Fibroblast of skin of left quadriceps (primary cell): ENCODE results near the gene TMEM61.
A peak's percentile ranks its signal among the peaks of the same experiment; 100 is the strongest.
"Not testable (repeated sequence)": the region's sequence is repeated elsewhere in the genome, so short reads cannot be mapped to it uniquely, and the experiment has no call there.

Source experiments
- DNase-seq, 2 experiments: peaks; one replicate each; pipeline ENCODE4 v3.0.0-alpha.2; 2013; ENCODE audit warnings: low read depth in 2 of 2

The TMEM61 gene

DNA sequence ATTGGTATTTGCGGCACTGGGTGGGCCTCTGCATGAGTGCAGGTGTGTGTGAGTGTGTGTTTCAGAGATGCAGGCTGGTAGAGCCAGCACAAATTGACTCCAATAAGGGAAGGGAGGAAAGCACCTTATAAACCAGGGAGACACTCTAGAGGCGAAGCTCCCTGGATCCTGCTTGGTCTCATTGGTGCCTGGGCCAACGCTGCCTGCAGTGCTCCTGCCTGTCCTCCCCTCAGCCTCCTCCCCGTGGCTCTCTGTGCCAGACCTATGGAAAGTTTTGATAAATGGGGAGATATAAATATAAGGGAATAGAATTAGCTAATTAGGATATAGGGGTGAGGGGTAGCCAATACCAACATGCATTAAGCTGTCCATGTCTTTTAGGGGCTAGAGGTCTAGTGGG is 20.9 kb downstream of the TMEM61 start:
- DNase-seq: no peak

GRCh38 chr1:55002686-55003085 is 22.3 kb downstream of the TMEM61 start:
- DNase-seq: no peak

- DNase-seq: no peak
These were observed 25.1 kb downstream of the TMEM61 start for GRCh38 chr1:55005351-55006140.

- DNase-seq: no peak
These were observed 26.5 kb downstream of the TMEM61 start for GRCh38 chr1:55006931-55007330.

GRCh38 chr1:55007625-55008024 is 27.2 kb downstream of the TMEM61 start:
- DNase-seq: peak; percentile 26 to 33

DNA sequence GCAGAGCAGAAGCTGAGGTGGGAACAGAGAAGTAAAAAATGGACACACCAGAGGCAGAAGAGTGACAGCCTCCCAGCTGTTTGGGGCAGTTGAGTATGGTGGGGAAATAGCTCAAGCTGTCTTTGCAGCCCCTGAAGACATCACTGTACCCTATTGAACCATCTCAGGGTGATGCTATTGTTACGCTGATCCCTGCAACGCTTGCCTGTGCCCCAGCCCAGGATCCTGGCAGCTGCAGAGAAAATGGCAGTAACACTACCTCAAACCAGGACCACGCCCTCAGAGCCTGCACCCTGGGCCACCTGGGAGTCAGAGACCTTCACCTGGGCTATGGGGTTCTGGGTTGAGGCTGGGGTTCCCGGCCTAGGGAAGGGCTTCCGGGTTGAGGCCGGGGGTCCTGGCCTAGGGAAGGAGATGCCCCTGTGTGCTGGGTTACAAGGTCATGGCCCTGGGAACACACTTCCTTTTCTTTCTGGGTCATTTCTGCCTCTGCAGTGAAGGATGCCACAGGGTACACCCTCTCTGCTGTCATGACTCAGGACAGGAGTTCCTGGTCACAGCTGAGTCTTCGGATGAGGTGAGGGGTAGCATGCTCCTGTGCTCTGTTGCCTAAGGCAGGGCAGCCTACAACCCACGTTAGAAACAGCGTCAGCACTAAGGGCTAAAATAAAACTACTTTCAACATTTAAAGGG is 29.9 kb downstream of the TMEM61 start:
- no peak for DNase-seq

DNA sequence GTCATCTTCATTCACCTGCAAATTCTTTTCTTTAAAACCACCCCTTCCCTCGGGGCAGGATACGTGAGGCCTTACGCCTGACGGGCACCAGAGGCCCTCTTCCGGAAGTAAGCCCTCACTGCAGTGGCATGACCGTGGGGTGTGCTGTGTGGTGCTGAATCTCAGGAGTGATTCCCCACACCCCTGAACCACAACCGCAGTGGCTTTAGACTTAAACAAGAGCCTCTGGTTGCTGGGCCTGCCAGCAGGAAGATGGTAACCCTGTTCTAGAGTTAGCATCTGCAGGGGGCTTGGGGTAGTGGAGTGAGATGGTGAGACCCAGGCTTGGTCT is 30.4 kb downstream of the TMEM61 start:
- DNase-seq: no peak

DNA sequence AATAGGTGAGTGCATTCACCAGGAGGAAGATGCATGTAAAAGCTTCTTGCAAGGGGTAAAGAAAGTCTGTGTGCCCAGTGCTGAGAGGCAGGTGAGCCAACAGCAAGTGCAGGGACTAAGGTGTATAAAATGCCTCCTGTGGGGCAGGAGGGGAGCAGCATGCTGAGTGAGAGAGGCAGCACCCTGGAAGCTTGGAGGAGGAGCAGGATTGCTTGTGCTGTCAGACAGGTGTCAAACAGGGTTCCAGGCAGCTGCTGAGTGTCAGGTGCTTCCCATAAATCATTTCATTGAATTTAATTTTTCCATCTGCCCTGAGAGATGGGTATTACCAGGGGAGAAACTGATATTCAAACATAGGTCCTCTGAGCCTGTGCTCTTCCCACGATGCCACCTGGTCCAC is 32.2 kb downstream of the TMEM61 start:
- DNase-seq: no peak

DNA sequence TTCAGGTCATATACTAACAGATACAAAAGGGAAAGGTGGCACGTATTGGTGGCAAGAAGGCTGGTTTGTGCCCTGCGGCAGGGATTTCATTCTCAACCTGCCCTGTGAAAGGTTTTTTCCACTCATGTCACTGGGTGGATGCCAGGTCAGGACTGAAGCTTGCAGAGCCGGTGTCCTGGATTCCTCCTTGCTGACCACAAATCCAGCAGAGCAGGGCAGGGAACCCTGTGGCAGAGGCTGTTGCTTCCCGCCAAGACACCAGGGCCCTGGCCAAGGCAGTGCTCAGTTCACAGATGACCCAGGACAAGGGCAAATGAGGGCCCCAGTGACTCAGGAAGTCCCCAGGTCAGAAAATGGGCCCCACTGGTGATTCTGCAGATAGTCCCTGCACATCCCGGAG is 34.7 kb downstream of the TMEM61 start:
- no peak for DNase-seq

DNA sequence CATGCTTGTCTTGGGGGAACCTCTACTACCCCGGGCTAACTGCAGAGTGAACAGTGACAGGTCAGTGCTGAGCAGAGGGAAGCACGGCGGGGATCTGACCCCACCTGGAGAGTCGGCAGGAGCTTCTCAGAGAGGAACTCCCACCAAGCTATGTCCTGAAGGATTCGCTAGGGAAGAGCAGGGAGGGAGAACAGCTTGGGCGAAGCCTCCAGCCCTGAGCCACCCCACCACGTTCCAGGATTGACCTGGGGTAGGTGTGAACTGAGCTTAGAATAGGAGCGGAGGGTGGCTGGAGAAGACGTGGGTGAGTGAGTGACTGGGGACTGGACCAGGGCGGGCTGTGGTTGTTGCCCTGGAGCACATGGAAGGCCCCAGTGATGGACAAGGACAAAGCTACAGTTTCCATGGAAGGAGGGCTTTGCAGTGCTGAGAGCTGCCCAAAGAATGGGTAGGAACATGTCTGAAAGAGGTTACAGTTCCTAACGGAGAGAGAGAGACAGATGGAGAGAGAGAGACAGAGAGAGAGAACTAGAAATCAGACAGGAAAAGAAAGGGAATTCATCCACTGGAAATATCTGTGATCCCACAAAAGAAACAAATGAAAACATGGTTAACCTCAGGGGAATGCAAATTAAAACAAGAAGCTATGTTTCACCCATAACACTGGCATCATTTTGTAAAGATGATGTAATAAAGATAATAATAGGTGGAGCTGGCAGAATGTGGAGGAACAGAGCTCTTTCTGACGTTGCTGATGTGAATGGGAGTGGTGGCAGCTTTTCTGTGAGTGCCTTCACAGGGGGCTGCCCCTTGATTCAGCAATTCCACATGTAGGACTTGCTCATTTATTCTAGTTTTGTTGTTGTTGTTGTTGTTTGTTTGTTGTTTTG is 35.5 kb downstream of the TMEM61 start:
- no peak for DNase-seq

- no peak for DNase-seq
These were observed 38.0 kb downstream of the TMEM61 start for GRCh38 chr1:55018395-55018794.

DNA sequence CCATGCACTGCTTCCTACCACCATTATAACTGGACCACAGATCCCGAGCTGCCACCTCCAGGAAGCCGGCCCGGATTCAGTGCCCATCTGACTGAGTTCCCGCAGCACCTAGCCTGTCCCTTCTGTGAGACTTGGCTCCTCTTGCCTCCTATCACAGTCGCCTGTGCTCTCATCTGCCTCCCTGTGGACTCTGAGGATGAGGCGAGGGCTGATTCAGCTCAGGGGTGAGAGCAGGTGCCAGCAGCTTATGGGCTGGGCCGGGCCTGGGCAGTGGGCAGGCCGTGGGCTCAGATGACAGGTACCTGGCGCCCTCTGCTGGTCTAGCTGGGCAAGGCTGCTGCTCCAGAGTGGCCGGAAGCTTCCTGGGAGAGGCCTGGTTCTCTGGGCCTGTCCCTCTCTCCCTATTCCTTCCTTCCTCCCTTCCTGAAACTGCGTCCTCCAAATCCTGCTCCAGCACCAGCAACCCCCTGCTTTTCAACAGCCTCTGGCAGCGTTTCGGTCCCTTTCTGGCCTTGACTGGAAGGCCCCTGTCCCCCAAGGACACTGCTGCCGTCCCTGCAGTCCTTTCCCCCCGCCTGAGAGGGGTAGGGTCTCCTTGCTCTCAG is 41.6 kb downstream of the TMEM61 start:
- peak; percentile 63 to 67 for DNase-seq

DNA sequence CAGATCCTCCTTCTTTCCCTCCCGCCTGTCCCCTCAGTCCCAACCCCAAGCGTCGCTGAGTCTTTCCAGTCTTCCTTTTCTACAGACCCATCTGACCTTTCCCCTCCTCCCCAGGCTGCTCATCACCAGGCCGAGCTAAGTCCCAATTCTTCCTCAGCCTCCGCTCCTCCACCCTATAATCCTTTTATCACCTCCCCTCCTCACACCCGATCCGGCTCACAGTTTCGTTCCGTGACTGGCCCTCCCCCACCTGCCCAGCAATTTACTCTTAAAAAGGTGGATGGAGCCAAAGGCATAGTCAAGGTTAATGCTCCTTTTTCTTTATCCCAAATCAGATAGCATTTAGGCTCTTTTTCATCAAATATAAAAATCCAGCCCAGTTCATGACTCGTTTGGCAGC is 43.7 kb downstream of the TMEM61 start:
- not testable (repeated sequence) for DNase-seq

DNA sequence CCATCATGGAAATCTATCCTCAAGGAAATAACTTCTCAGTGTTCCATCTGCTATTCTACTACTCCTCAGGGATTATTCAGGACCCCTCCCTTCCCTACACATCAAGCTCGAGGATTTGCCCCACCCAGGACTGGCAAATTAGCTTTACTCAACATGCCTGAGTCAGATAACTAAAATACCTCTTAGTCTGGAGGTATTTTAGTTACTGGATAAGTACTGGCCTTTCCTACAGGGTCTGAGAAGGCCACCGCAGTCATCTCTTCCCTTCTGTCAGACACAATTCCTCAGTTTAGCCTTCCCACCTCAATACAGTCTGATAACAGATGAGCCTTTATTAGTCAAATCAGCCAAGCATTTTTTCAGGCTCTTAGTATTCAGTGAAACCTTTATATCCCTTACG is 46.3 kb downstream of the TMEM61 start:
- DNase-seq: not testable (repeated sequence)

DNA sequence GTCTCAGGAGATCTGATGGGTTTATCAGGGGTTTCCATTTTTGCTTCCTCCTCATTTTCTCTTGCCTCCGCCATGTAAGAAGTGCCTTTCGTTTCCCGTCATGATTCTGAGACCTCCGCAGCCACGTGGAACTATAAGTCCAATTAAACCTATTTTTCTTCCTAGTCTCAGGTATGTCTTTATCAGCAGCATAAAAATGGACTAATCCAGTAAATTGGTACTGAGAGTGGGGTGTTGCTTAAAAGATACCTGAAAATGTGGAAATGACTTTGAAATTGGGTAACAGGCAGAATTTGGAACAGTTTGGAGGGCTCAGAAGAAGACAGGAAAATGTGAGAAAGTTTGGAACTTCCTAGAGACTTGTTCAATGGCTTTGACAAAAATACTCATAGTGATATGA is 50.7 kb downstream of the TMEM61 start:
- DNase-seq: not testable (repeated sequence)

GRCh38 chr1:55033265-55033614 is 52.8 kb downstream of the TMEM61 start:
- no peak for DNase-seq

GRCh38 chr1:55034476-55035133 is 54.2 kb downstream of the TMEM61 start:
- DNase-seq: no peak

GRCh38 chr1:55035904-55036303 is 55.5 kb downstream of the TMEM61 start:
- no peak for DNase-seq

GRCh38 chr1:55037733-55038551 is 57.5 kb downstream of the TMEM61 start:
- DNase-seq: no peak

GRCh38 chr1:55038552-55038838 is 58.1 kb downstream of the TMEM61 start:
- no peak for DNase-seq

- DNase-seq: no peak
These were observed 58.5 kb downstream of the TMEM61 start for GRCh38 chr1:55038974-55039341.
